ENCODE results near the gene TNFRSF14.

TNFRSF14 gene

GRCh38 chr1:2540816-2541492 is 15.2 kb upstream of the TNFRSF14 start:
- peaks cover 30% of the 10 kb centered on the region for H3K27me3 ChIP-seq (replicated peaks; ENCODE audit: control insufficient read depth, insufficient read depth, low read length)

GRCh38 chr1:2541619-2542245 is 14.4 kb upstream of the TNFRSF14 start:
- Histone ChIP-seq H3K36me3 (ENCODE audit: control insufficient read depth, insufficient read depth, low read length, severe bottlenecking) (no peaks in the 10 kb centered on the region), H3K9me3 (ENCODE audit: control insufficient read depth, low read length) (no peaks in the 10 kb centered on the region), H3K4me3 (ENCODE audit: low read length) (no peak overlapping the region), H3K4me1 (ENCODE audit: control insufficient read depth, insufficient read depth, low read length) (peaks cover 2% of the 10 kb centered on the region), H3K27me3 (replicated peaks; ENCODE audit: control insufficient read depth, insufficient read depth, low read length) (peaks cover 24% of the 10 kb centered on the region), H3K9ac (ENCODE audit: low read length) (no peak overlapping the region)
- no peak for DNase-seq (ENCODE audit: low read depth)

More at GRCh38 chr1:2540816-2541492, 15.2 kb upstream of the TNFRSF14 start:
- Histone ChIP-seq H3K36me3 (ENCODE audit: control insufficient read depth, insufficient read depth, low read length, severe bottlenecking) (no peaks in the 10 kb centered on the region), H3K9ac (ENCODE audit: low read length) (no peak overlapping the region), H3K4me1 (ENCODE audit: control insufficient read depth, insufficient read depth, low read length) (no peaks in the 10 kb centered on the region), H3K9me3 (ENCODE audit: control insufficient read depth, low read length) (no peaks in the 10 kb centered on the region), H3K4me3 (ENCODE audit: low read length) (no peak overlapping the region)
- no peak for DNase-seq (ENCODE audit: low read depth)

DNA sequence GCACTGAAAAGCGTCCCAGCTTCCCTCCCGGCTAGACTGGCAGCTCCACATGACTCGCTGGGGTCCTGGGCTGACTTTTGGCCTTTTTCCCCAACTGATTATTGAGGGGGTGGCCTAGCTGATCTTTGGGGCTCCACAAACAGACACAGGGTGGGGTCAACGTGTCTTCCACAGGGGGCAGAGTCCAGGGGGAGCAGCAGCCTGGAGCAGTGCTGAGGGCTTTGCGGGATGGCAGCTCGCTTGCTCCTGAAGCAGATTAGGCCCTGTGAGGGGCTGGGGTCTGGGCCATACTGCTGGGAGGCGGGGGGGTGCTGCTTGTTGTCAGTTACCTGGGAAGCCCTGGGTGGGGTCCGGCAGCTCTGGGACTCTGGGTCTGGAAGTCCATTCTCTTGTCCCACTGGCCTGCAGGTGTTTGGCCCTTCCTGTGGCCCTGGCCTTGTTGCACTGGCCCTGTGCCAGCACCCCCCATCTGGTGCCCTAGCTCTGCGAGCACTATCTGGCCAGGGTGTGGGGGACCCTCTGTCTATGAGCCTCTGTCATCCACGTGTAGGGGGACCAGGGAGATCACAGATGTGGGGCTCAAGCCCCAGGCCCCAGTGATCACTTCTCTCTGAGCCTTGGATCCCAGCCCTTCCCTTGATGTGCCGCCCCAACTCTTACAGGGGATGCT is 13.8 kb upstream of the TNFRSF14 start:
- no peak overlapping the region for H3K4me3 ChIP-seq (ENCODE audit: low read length)
- H3K27me3 ChIP-seq (replicated peaks; ENCODE audit: control insufficient read depth, insufficient read depth, low read length): peaks cover 22% of the 10 kb centered on the region
- no peaks in the 10 kb centered on the region for H3K9me3 ChIP-seq (ENCODE audit: control insufficient read depth, low read length)
- no peak for DNase-seq (ENCODE audit: low read depth)
- H3K36me3 ChIP-seq (ENCODE audit: control insufficient read depth, insufficient read depth, low read length, severe bottlenecking): no peaks in the 10 kb centered on the region
- peaks cover 8% of the 10 kb centered on the region for H3K4me1 ChIP-seq (ENCODE audit: control insufficient read depth, insufficient read depth, low read length)
- no peak overlapping the region for H3K9ac ChIP-seq (ENCODE audit: low read length)

- Histone ChIP-seq H3K9ac (ENCODE audit: low read length) (no peak overlapping the region), H3K4me3 (ENCODE audit: low read length) (no peak overlapping the region), H3K9me3 (ENCODE audit: control insufficient read depth, low read length) (no peaks in the 10 kb centered on the region), H3K4me1 (ENCODE audit: control insufficient read depth, insufficient read depth, low read length) (peaks cover 16% of the 10 kb centered on the region), H3K27me3 (replicated peaks; ENCODE audit: control insufficient read depth, insufficient read depth, low read length) (peaks cover 11% of the 10 kb centered on the region), H3K36me3 (ENCODE audit: control insufficient read depth, insufficient read depth, low read length, severe bottlenecking) (no peaks in the 10 kb centered on the region)
- no peak for DNase-seq (ENCODE audit: low read depth)
These were observed 12.6 kb upstream of the TNFRSF14 start for GRCh38 chr1:2543543-2544092.

DNA sequence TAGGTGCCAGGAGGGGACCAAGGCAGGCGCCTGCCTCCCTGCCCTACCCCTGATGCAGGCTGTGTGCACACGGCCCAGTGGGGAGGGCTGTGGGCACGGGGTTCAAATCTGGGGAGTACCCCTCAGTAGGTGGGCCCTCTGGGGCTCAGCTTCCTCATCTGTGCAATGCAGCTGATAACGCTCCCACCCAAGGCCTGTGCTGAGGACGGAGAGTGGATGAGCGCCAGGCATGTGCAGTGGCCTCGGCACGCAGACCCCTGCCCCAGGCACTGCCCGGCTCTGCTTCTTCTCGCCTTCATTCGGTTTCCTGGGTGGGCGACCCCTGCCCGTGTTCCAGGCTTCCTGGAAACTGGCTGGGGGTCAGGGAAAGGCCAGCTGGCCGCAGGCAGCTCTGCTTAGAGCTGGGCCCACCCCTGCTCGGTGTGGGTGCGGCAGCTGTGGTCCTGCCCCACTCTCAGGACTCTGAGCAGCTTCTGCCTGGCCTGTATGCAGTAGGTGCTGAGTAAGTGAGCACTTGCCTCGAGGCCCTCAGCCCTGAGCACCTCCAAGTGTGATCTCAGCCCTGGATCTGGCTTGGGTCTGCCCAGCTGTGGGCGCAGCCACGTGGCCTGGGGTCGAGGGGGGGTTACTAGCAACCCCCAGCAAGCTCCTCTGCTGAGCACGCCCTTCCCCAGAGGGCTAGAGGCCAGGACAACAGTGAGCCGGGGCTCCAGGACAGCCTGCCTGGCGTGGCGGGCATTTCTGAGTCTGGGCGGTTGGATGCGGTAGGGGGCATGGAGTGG is 11.9 kb upstream of the TNFRSF14 start:
- Histone ChIP-seq H3K9me3 (ENCODE audit: control insufficient read depth, low read length) (no peaks in the 10 kb centered on the region), H3K27me3 (replicated peaks; ENCODE audit: control insufficient read depth, insufficient read depth, low read length) (peaks cover 7% of the 10 kb centered on the region), H3K36me3 (ENCODE audit: control insufficient read depth, insufficient read depth, low read length, severe bottlenecking) (no peaks in the 10 kb centered on the region), H3K9ac (ENCODE audit: low read length) (no peak overlapping the region), H3K4me1 (ENCODE audit: control insufficient read depth, insufficient read depth, low read length) (peaks cover 21% of the 10 kb centered on the region), H3K4me3 (ENCODE audit: low read length) (no peak overlapping the region)
- no peak for DNase-seq (ENCODE audit: low read depth)

DNA sequence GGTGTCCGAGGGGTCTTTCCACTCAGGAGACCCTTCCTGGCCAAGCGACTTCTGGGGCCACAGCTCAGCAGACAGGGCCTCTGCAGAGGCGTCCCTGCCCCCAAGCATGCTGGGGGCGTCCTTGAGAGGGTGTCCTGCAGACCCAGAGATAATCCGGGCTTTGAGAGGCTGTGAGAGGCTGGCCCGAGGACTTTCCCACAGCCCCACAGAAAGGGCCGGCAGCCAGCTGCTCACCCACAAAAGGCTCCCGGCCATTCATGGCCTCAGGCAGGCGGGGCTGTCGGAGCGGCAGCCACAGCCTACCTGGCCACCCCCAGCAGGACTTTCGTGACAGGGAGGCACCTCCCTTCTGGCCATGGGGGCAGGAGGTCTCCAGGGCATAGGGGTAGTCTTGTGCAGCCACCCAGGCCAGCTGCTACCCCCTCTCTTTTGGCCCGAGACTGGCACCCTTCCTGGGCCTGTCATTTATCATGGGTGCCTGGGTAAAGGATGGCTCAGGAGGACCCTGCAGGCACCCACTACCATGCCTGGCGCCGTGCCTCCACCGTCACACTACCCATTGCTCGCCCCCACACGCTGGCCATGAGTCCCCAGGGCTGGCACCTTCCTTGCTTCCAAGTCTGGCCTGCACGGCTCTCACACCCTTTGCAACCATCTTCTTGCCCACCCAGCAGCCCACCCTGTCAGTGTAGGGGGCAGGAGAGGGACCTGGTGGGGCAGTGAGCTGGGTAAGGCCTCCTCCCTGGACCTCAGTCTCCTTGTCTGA is 11.1 kb upstream of the TNFRSF14 start:
- H3K27me3 ChIP-seq (replicated peaks; ENCODE audit: control insufficient read depth, insufficient read depth, low read length): peaks cover 7% of the 10 kb centered on the region
- peaks cover 21% of the 10 kb centered on the region for H3K4me1 ChIP-seq (ENCODE audit: control insufficient read depth, insufficient read depth, low read length)
- DNase-seq (ENCODE audit: low read depth): no peak
- H3K9me3 ChIP-seq (ENCODE audit: control insufficient read depth, low read length): no peaks in the 10 kb centered on the region
- H3K36me3 ChIP-seq (ENCODE audit: control insufficient read depth, insufficient read depth, low read length, severe bottlenecking): no peaks in the 10 kb centered on the region
- H3K9ac ChIP-seq (ENCODE audit: low read length): no peak overlapping the region
- H3K4me3 ChIP-seq (ENCODE audit: low read length): no peak overlapping the region

GRCh38 chr1:2545754-2546514 is 10.2 kb upstream of the TNFRSF14 start:
- no peak overlapping the region for H3K9ac ChIP-seq (ENCODE audit: low read length)
- peaks cover 21% of the 10 kb centered on the region for H3K4me1 ChIP-seq (ENCODE audit: control insufficient read depth, insufficient read depth, low read length)
- H3K4me3 ChIP-seq (ENCODE audit: low read length): peak overlapping the region; percentile 61
- peak; percentile 83 for DNase-seq (ENCODE audit: low read depth)
- peaks cover 3% of the 10 kb centered on the region for H3K27me3 ChIP-seq (replicated peaks; ENCODE audit: control insufficient read depth, insufficient read depth, low read length)
- H3K9me3 ChIP-seq (ENCODE audit: control insufficient read depth, low read length): no peaks in the 10 kb centered on the region
- no peaks in the 10 kb centered on the region for H3K36me3 ChIP-seq (ENCODE audit: control insufficient read depth, insufficient read depth, low read length, severe bottlenecking)

- DNase-seq (ENCODE audit: low read depth): peak; percentile 80
- Histone ChIP-seq H3K27me3 (replicated peaks; ENCODE audit: control insufficient read depth, insufficient read depth, low read length) (peaks cover under 1% of the 10 kb centered on the region), H3K9ac (ENCODE audit: low read length) (peak overlapping the region; percentile 42), H3K4me1 (ENCODE audit: control insufficient read depth, insufficient read depth, low read length) (peaks cover 21% of the 10 kb centered on the region), H3K4me3 (ENCODE audit: low read length) (peak overlapping the region; percentile 61), H3K9me3 (ENCODE audit: control insufficient read depth, low read length) (no peaks in the 10 kb centered on the region), H3K36me3 (ENCODE audit: control insufficient read depth, insufficient read depth, low read length, severe bottlenecking) (no peaks in the 10 kb centered on the region)
These were observed 9.5 kb upstream of the TNFRSF14 start for GRCh38 chr1:2546515-2547209.

DNA sequence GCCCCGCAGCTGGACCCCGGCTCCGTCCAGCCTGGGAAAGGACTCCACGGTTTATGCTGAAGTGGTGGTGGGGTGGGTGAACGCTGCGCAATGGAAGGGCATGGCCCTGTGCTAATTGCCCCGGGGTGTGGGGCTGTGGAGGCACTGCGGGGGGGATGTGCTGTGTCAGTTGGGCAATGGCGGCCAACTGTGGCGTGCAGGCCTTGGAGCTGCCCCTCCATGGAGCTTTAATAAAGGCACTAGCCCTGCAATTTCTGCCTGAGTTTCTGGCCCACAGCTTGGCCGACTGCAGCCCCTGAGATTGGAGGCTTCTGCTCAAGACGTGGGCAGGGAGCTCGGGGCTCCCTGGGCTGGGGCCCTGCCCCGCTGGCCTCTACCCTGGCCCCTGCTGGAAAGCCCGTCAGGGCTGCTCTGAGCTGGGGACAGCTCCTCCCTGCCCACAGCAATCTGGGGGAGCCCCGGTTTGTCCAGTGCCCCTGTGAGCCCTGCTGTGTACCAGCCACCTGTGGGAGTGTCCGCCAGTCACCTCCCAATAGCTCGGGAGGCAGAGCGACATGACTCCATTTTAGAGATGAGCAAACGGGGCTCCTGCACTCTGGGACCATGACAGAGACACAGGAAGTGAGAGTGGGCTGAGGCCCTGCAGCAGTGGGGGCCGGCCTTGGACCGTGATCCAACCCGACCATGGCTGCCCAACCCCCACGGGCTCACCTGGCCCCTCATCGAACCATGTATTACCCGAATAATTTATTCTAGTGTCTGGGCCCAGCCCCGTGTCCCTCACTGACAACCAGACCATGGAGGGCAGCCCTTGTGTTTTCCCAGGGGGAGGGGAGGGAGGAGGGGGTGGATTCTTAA is 8.7 kb upstream of the TNFRSF14 start:
- no peaks in the 10 kb centered on the region for H3K36me3 ChIP-seq (ENCODE audit: control insufficient read depth, insufficient read depth, low read length, severe bottlenecking)
- peaks cover 21% of the 10 kb centered on the region for H3K4me1 ChIP-seq (ENCODE audit: control insufficient read depth, insufficient read depth, low read length)
- no peaks in the 10 kb centered on the region for H3K9me3 ChIP-seq (ENCODE audit: control insufficient read depth, low read length)
- no peak for DNase-seq (ENCODE audit: low read depth)
- H3K27me3 ChIP-seq (replicated peaks; ENCODE audit: control insufficient read depth, insufficient read depth, low read length): no peaks in the 10 kb centered on the region
- peak overlapping the region; percentile 61 for H3K4me3 ChIP-seq (ENCODE audit: low read length)
- H3K9ac ChIP-seq (ENCODE audit: low read length): peak overlapping the region; percentile 42

All from adipocyte (in vitro differentiated cells).